ENCODE measurements around the gene SERPINB7.

Gene SERPINB7

GRCh38 chr18:63788447-63789096 is 13.4 kb downstream of the SERPINB7 start:
- peak; percentile 71 to 73 for DNase-seq

- no peak for DNase-seq
Observed at GRCh38 chr18:63789327-63789726, 14.1 kb downstream of the SERPINB7 start.

GRCh38 chr18:63795606-63796005 is 20.4 kb downstream of the SERPINB7 start:
- no peak for DNase-seq

- no peak for DNase-seq
Observed at GRCh38 chr18:63799189-63799588, 24.0 kb downstream of the SERPINB7 start.

- no peak for DNase-seq
Observed at GRCh38 chr18:63801343-63801742, 26.1 kb downstream of the SERPINB7 start.

- no peak for DNase-seq
Observed at GRCh38 chr18:63808125-63808524, 32.9 kb downstream of the SERPINB7 start.

- DNase-seq, result no peak
Observed at GRCh38 chr18:63817441-63818051, 42.3 kb downstream of the SERPINB7 start.

GRCh38 chr18:63818212-63818611 is 43.0 kb downstream of the SERPINB7 start:
- no peak for DNase-seq

- DNase-seq, result no peak
Observed at GRCh38 chr18:63819786-63820185, 44.6 kb downstream of the SERPINB7 start.

- DNase-seq, result no peak
Observed at GRCh38 chr18:63820694-63821093, 45.5 kb downstream of the SERPINB7 start.

- peak; percentile 26 to 39 for DNase-seq
Observed at GRCh38 chr18:63823516-63824219, 48.5 kb downstream of the SERPINB7 start.

- no peak for DNase-seq
Observed at GRCh38 chr18:63824220-63824525, 49.0 kb downstream of the SERPINB7 start.

- no peak for DNase-seq
Observed at GRCh38 chr18:63828120-63828519, 52.9 kb downstream of the SERPINB7 start.

- no peak for DNase-seq
Observed at GRCh38 chr18:63828656-63829055, 53.4 kb downstream of the SERPINB7 start.

GRCh38 chr18:63829886-63830285 is 54.7 kb downstream of the SERPINB7 start:
- DNase-seq, result no peak

GRCh38 chr18:63831080-63831788 is 56.0 kb downstream of the SERPINB7 start:
- DNase-seq, result peak; percentile 43 to 60

- no peak for DNase-seq
Observed at GRCh38 chr18:63832470-63832869, 57.3 kb downstream of the SERPINB7 start.

- no peak for DNase-seq
Observed at GRCh38 chr18:63834471-63835113, 59.4 kb downstream of the SERPINB7 start.

GRCh38 chr18:63836456-63836855 is 61.2 kb downstream of the SERPINB7 start:
- no peak for DNase-seq

- DNase-seq, result no peak
Observed at GRCh38 chr18:63837590-63837989, 62.4 kb downstream of the SERPINB7 start.

- DNase-seq, result no peak
Observed at GRCh38 chr18:63843008-63843407, 67.8 kb downstream of the SERPINB7 start.

GRCh38 chr18:63844254-63844653 is 69.0 kb downstream of the SERPINB7 start:
- DNase-seq, result peak; percentile 45 to 64

GRCh38 chr18:63848159-63848558 is 72.9 kb downstream of the SERPINB7 start:
- peak; percentile 55 to 69 for DNase-seq

All from inflammatory macrophage (primary cell).